Chondrocyte (in vitro differentiated cells): Measurements from ENCODE around the gene TBX3. TPM values are rescaled to one million over a fixed set of nuclear protein-coding genes. Genes with fewer than 3 reads are reported as not detected.
"Not testable (repeated sequence)": the region's sequence is repeated elsewhere in the genome, so short reads cannot be mapped to it uniquely, and the experiment has no call there.

Experiments used
- DNase-seq: peaks from one replicate; pipeline ENCODE4 v3.0.0; 2021; ENCODE audit warnings: mixed read lengths, low spot score
- H3K27ac Mint-ChIP-seq: one replicate; pipeline ENCODE4 v1.8.0; 2021; ENCODE audit warnings: mild to moderate bottlenecking, moderate library complexity, mixed read lengths; ENCODE audit not compliant: unreplicated experiment
- H3K27me3 Mint-ChIP-seq: 2 replicates; pipeline ENCODE4 v1.8.0; 2021; ENCODE audit warnings: low read depth, mixed read lengths
- H3K36me3 Mint-ChIP-seq: 2 replicates; pipeline ENCODE4 v1.8.0; 2021; ENCODE audit warnings: low read depth, mixed read lengths
- H3K4me1 Mint-ChIP-seq: 2 replicates; pipeline ENCODE4 v1.8.0; 2021; ENCODE audit warnings: low read depth, mild to moderate bottlenecking, mixed read lengths
- H3K4me3 Mint-ChIP-seq: one replicate; pipeline ENCODE4 v1.8.0; 2021; ENCODE audit warnings: mild to moderate bottlenecking, moderate library complexity, mixed read lengths; ENCODE audit not compliant: unreplicated experiment
- H3K9me3 Mint-ChIP-seq: 2 replicates; pipeline ENCODE4 v1.8.0; 2021; ENCODE audit warnings: low read depth, mixed read lengths
- total RNA-seq: library from RNA; stranded (reverse); gene quantifications from 3 replicates; pipeline ENCODE4 v1.2.1, GENCODE V29; 2021
- TF ChIP-seq, protein P1 (sequence below): fragments of 200-600 bp; sonication (generic); IDR thresholded peaks from 2 replicates; pipeline ENCODE4 v1.5.0; 2021; ENCODE audit warnings: antibody characterized with exemption, mild to moderate bottlenecking, moderate library complexity

The TBX3 gene
- total RNA-seq, 1 donor from 2014 or later = 2.5 TPM

DNA sequence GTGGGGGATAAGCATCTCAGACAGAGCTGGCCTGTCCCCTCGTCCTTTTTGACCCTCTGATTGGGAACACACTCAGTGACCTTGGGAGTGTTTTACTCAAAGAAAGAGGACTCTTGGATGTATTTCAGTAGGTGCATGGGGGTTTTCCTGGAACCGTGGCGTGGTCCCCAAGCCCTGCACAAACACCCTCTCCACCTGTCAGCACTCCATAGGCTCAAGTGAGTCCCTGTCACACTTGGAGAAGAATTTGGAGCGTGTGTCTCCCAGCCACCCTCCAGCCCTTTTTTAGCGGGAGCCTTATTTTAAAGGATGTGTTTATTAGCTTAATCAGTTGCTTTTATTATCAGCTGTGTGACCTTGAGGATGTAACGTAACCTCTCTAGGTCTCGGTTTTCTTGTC, 37.3 kb upstream of the TBX3 start:
- no peaks in the 10 kb centered on the region for H3K36me3 Mint-ChIP-seq
- peaks cover 16% of the 10 kb centered on the region for H3K27me3 Mint-ChIP-seq
- H3K4me1 Mint-ChIP-seq = no peaks in the 10 kb centered on the region
- TF ChIP-seq, protein P1, sequence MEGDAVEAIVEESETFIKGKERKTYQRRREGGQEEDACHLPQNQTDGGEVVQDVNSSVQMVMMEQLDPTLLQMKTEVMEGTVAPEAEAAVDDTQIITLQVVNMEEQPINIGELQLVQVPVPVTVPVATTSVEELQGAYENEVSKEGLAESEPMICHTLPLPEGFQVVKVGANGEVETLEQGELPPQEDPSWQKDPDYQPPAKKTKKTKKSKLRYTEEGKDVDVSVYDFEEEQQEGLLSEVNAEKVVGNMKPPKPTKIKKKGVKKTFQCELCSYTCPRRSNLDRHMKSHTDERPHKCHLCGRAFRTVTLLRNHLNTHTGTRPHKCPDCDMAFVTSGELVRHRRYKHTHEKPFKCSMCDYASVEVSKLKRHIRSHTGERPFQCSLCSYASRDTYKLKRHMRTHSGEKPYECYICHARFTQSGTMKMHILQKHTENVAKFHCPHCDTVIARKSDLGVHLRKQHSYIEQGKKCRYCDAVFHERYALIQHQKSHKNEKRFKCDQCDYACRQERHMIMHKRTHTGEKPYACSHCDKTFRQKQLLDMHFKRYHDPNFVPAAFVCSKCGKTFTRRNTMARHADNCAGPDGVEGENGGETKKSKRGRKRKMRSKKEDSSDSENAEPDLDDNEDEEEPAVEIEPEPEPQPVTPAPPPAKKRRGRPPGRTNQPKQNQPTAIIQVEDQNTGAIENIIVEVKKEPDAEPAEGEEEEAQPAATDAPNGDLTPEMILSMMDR = no peak
- no peak overlapping the region for H3K4me3 Mint-ChIP-seq
- DNase-seq = no peak
- H3K27ac Mint-ChIP-seq = no peak overlapping the region
- no peaks in the 10 kb centered on the region for H3K9me3 Mint-ChIP-seq

DNA sequence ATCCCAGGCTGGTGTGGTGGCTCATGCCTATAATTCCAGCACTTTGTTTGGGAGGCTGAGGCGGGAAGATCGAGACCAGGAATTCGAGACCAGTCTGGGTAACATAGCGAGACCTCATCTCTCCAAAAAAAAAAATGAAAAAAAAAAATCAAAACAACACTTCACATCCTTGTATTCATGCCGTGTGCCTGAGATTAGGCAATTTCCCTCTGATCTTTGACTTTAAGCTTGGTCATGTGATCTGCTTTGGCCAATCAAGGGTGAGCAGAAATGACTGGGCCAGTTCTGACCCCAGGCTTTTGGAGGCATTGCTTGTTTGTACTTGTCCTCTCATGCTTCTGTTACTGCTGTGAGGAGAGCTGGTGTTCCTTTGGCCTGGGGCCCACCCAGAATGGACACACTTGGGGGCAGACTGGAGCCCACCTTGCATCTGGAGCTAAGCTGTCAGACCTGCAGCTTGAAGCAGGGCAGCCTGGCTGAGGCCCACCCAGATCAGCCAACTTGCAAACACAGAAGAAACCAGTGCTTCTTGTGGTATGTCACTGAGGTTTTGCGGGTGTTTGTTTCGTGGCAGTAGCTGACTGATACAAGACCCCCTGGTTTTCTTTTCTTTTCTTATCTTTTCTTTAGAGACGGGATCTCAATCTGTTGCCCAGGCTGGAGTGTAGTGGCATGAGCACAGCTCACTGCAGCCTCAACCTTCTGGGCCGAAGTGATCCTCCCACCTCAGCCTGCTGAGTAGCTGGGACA, 29.7 kb upstream of the TBX3 start:
- Mint-ChIP-seq H3K4me3 (no peak overlapping the region), H3K9me3 (peaks cover 2% of the 10 kb centered on the region), H3K36me3 (peaks cover under 1% of the 10 kb centered on the region), H3K27me3 (peaks cover 44% of the 10 kb centered on the region), H3K27ac (no peak overlapping the region), H3K4me1 (no peaks in the 10 kb centered on the region)
- no peak for DNase-seq
- TF ChIP-seq, protein P1 = no peak

DNA sequence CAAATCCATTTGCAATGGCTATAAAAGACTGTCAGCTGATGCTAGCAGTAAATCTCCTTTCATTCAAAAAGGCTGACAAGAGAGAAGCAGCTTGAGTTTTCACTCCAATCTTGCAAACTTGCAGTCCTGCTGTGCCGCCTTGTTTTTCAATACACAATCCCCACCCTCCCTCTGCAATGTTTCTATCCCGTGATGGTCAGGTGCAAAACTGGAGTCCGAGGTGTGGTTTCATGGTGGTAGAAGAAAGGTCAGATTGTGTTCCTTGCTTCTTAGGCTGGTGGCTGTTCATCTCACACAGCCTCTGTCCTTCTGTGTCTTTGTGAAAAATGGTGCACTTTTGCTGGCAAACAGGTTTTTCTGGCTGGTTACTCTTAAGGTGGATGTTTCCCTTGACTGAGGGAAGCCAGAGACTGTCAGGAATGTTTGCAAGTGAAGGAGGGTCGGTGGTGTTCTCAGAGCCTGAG, 27.7 kb upstream of the TBX3 start:
- H3K36me3 Mint-ChIP-seq = peaks cover 1% of the 10 kb centered on the region
- peaks cover 39% of the 10 kb centered on the region for H3K27me3 Mint-ChIP-seq
- no peak for DNase-seq
- no peak overlapping the region for H3K4me3 Mint-ChIP-seq
- no peaks in the 10 kb centered on the region for H3K4me1 Mint-ChIP-seq
- peaks cover 2% of the 10 kb centered on the region for H3K9me3 Mint-ChIP-seq
- no peak overlapping the region for H3K27ac Mint-ChIP-seq
- TF ChIP-seq, protein P1 = no peak

DNA sequence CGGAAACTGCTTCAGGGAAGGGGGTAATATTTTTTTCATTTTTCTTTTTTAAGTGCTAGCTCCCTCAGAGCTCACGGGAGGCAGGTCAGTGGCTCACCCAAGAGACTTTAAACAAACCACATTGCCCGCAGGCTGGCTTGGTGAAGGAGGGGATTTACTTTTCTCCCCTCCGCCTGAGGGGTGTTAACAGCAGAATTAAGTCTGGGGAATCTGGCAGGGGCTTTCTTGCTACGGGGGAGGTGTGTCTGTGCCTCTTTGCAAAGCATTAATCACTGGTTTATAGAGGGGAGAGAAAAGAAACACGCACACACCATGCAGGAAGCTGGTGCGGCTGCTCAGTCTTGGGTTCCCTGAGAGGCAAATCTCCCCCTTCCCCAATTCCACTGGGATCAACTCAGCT, 26.2 kb upstream of the TBX3 start:
- Mint-ChIP-seq H3K9me3 (peaks cover 2% of the 10 kb centered on the region), H3K27me3 (peaks cover 44% of the 10 kb centered on the region), H3K36me3 (peaks cover 1% of the 10 kb centered on the region), H3K27ac (no peak overlapping the region), H3K4me3 (no peak overlapping the region), H3K4me1 (no peaks in the 10 kb centered on the region)
- DNase-seq = no peak
- TF ChIP-seq, protein P1 = no peak

DNA sequence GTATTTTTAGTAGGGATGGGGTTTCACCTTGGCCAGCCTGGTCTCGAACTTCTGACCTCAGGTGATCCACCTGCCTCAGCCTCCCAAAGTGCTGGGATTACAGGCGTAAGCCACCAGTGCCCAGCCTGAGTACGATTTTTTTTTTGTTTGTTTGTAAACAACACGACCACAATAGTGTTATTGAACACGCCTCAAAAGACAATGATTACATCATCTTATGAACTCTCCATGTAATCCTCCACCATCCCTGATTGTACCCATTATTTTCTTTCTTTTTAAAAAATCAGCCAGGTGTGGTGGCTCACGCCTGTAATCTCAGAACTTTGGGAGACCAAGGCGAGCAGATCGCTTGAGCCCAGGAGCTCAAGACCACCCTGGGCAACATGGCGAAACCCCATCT, 25.1 kb upstream of the TBX3 start:
- Mint-ChIP-seq H3K27ac (no peak overlapping the region), H3K9me3 (peaks cover 2% of the 10 kb centered on the region), H3K36me3 (peaks cover 1% of the 10 kb centered on the region), H3K27me3 (peaks cover 47% of the 10 kb centered on the region), H3K4me1 (no peaks in the 10 kb centered on the region), H3K4me3 (no peak overlapping the region)
- TF ChIP-seq, protein P1 = no peak
- no peak for DNase-seq

DNA sequence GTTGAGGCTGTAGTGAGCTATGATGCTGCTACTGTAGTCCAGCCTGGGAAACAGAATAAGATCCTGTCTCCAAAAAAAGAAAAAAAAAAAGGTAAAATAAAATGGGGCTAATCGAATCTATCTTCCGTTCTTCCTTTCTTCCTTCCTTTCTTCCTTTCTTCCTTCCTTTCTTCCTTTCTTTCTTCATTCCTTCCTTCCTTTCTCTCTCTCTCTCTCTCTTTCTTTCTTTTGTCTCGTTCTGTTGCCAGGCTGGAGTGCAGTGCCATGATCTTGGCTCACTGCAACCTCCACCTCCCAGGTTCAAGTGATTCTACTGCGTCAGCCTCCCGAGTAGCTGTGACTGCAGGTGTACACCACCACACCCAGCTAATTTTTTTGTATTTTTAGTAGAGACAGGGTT, 24.6 kb upstream of the TBX3 start:
- not testable (repeated sequence) for H3K4me1 Mint-ChIP-seq

More for the DNA sequence above, 24.6 kb upstream of the TBX3 start:
- H3K27me3 Mint-ChIP-seq = peaks cover 52% of the 10 kb centered on the region
- H3K9me3 Mint-ChIP-seq, H3K27ac Mint-ChIP-seq, H3K4me3 Mint-ChIP-seq, DNase-seq, H3K36me3 Mint-ChIP-seq: not testable (repeated sequence)
